GM12892 (cell line): ENCODE results near the gene BDH1.
"Not testable (repeated sequence)": the region's sequence is repeated elsewhere in the genome, so short reads cannot be mapped to it uniquely, and the experiment has no call there.

Experiments
- DNase-seq: peaks from one replicate; pipeline ENCODE4 v3.0.0; 2011; ENCODE audit not compliant: insufficient read length
- FAIRE-seq: peaks from 2 replicates; lab custom pipeline; 2011; peaks lifted over from hg19 to GRCh38; lab: Jason Lieb, UNC
- POLR2A ChIP-seq: IDR thresholded peaks from 2 replicates; pipeline ENCODE4 v1.6.1; 2011; ENCODE audit warnings: low read depth, low read length, control low read depth
- POLR2AphosphoS5 ChIP-seq: IDR thresholded peaks from 2 replicates; pipeline ENCODE4 v1.6.1; 2011; ENCODE audit warnings: low read depth, low read length, control low read depth
- TAF1 ChIP-seq: IDR thresholded peaks from 2 replicates; pipeline ENCODE4 v1.6.1; 2011; ENCODE audit warnings: low read depth, mild to moderate bottlenecking, control low read depth, low read length, borderline replicate concordance

BDH1 gene

GRCh38 chr3:197521277-197522182 is 34.2 kb downstream of the BDH1 start:
- FAIRE-seq (no peak), DNase-seq (no peak)

GRCh38 chr3:197520311-197521276 is 35.2 kb downstream of the BDH1 start:
- TF ChIP-seq TAF1, result no peak
- TF ChIP-seq POLR2AphosphoS5, result no peak
- TF ChIP-seq POLR2A, result no peak
- no peak for DNase-seq
- FAIRE-seq, result no peak

More at GRCh38 chr3:197521277-197522182, 34.2 kb downstream of the BDH1 start:
- TF ChIP-seq POLR2AphosphoS5, result no peak
- TF ChIP-seq TAF1, result no peak
- TF ChIP-seq POLR2A, result no peak

DNA sequence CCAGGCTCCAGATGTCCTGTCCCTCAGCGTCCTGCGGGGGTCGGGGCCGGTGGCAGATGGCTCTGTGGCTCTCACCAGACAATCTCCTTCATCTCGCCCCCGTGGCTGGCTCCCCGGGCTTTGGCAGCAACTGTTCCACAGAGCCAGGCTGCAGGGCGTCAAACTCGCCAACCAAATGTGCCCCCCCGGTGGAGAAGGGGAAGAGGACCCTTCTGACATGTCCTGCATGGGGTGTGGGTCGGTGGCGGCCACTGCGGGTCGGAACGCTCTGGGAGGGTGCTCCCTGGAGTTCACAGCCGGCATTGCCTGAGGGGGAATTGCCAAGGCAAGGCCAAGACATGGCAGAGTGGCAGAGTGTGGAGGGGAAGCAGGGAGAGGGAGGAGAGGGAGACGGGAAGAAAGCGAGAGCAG is 36.0 kb downstream of the BDH1 start:
- no peak for FAIRE-seq
- no peak for DNase-seq
- TF ChIP-seq POLR2AphosphoS5 (no peak), TAF1 (no peak)

DNA sequence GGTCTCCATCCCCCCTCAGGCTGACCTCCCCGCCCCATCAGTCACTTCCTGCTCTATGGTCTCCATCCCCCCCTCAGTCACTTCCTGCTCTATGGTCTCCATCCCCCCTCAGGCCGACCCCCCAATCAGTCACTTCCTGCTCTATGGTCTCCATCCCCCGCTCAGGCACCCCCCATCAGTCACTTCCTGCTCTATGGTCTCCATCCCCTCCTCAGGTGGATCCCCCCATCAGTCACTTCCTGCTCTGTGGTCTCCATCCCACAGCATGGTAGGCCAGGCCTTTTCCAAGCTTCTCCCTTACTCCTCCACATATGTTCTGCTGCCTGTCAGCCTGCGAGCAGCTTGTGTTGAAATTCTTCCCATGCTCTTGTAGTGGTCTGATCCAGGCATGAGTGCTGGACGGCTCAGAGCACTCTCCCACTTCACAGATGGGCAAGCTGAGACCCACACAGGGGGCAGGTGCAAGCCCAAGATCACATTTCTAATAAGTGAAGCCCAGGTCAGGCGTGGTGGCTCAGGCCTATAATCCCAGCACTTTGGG is 36.8 kb downstream of the BDH1 start:
- FAIRE-seq, result no peak
- TF ChIP-seq POLR2AphosphoS5, result no peak
- TF ChIP-seq POLR2A, result no peak
- TF ChIP-seq TAF1, result no peak
- no peak for DNase-seq

- FAIRE-seq, DNase-seq: not testable (repeated sequence)
Observed at GRCh38 chr3:197517922-197518683, 37.7 kb downstream of the BDH1 start.

GRCh38 chr3:197516890-197517606 is 38.7 kb downstream of the BDH1 start:
- peak; percentile 50 for FAIRE-seq

DNA sequence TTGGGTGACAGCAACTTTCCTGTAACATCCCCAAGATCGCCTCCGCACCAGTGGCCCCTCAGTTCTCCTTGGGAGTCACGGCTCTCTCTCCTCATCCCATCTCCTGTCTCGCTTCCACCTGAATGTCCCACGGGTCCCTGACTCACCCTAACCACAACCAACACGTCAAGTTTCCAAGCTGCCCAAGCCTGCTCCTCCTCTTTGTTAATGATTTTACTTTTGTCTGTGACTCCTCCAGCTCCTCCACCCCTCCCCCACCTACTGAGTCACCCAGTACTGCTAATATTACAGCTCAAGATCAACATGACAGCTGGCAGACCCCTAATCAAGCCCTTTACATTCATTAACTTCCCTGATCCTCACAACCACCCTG is 39.3 kb downstream of the BDH1 start:
- no peak for TF ChIP-seq POLR2A
- TF ChIP-seq POLR2AphosphoS5, result no peak
- no peak for TF ChIP-seq TAF1
- FAIRE-seq (no peak), DNase-seq (no peak)

More at GRCh38 chr3:197516890-197517606, 38.7 kb downstream of the BDH1 start:
- not testable (repeated sequence) for DNase-seq

DNA sequence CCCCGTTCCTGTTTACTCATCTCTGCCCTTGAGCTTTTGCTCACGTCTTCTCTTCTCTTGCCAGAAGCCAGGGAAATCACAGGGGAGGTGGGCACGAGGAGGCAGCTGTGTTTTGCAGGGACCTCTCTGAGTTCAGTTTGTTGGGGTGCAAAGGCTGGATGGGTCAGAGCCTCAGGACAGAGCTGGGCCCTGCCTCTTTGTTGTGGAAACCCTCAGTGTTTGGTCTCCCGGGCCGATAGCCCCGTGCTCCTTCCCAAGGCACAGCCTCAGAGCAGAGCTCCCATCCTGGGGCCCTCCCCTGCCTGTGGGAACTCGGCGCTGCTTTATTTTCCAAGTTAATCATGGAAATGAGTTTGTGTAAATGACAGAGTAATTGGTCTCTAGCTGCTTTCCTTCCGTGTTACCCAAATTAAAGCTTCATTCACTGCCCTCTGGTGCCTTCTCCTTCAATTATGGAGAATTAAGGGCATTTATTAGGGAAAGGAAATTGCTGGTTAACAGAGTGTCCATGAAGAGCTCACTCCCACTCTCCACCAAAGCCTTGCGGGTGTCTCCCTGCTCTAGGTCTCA is 40.9 kb downstream of the BDH1 start:
- TF ChIP-seq POLR2A (no peak), POLR2AphosphoS5 (no peak), TAF1 (no peak)
- FAIRE-seq, result no peak

DNA sequence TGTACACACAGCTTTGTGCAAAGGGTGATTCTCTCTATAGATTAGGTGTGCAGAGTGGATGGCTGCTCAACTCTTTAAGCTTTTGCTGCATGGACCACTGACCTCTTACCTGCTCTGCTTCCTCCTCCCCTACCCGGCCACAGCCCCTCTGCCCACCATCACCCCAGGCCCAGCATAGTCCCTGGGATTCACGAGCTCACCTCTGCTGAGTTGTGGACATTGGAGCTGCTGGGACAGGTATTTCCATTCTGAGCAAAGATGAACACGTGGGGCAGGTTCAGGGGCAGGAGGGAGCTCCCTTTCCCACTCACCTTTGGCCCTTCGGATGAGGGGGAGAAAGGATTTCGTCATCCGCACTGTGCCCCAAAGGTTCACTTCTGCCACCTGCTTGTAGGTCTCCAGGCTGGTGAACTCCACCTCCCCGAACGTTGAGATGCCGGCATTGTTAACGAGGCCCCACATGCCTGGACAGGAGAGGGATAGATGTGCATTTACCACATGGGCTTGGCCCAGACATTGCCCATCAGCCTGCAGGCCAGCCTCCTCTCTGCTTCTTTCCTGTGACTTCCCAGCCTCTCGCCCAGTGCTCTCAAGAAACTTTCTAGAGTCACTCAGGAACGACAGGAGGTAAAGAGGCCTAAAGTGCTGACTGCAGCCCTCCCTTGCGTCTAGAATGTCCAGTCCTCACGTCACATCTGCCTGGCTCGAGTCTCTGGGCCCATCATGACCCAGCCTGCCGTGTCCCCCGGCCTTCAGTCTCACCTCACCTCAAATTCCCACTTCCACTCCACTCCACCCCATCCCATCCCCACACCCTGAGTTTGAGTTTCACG is 41.6 kb downstream of the BDH1 start:
- no peak for FAIRE-seq
- DNase-seq, result no peak
- no peak for TF ChIP-seq POLR2AphosphoS5
- no peak for TF ChIP-seq TAF1
- no peak for TF ChIP-seq POLR2A

More for the DNA sequence above, 40.9 kb downstream of the BDH1 start:
- no peak for DNase-seq
